GM18519 (cell line): Measurements from ENCODE around the gene SLC46A2.

Source experiments
- ATAC-seq: cut with Tn5 transposase; IDR thresholded peaks from one replicate; pipeline ENCODE4 v1.9.1; 2021; ENCODE audit warnings: mild to moderate bottlenecking, moderate library complexity; ENCODE audit not compliant: unreplicated experiment, low FRiP score

The SLC46A2 gene

DNA sequence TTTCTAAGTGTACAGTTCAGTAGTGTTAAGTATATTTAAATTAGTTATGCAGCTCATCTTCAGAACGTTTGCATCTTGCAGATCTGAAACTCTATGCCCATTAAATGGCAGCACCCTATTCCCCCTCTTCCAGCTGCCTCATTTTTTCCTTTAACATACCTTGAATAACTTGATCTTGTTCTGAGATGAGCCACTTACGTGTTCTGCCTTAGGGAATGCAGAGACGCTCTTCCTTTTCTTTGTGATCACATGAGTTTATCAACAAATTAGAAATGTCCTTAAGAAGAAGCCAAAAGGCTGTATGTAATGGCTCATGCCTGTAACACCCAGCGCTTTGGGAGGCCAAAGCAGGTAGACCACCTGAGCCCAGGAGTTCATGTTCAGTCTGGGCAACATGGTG lies 57.6 kb downstream of the SLC46A2 start:
- ATAC-seq = no peak

DNA sequence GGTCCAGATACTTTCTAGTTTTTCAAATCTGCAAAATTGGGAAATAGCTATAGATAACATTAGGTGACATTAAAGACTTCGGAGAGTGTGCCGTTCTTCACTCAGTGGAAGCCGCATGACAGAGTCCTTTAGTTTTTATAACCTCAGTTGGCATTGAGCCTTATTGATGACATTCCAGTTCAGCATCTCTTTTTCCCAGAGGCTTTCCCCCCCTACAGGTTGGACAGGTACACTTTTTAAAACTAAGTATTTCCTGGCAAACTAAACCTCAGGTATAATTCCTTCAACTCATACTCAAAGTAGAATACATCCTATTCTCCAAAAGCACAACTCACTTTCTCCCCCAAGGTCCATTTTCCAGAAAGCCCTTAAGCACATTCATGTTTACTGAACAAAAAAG lies 58.7 kb downstream of the SLC46A2 start:
- ATAC-seq = no peak

DNA sequence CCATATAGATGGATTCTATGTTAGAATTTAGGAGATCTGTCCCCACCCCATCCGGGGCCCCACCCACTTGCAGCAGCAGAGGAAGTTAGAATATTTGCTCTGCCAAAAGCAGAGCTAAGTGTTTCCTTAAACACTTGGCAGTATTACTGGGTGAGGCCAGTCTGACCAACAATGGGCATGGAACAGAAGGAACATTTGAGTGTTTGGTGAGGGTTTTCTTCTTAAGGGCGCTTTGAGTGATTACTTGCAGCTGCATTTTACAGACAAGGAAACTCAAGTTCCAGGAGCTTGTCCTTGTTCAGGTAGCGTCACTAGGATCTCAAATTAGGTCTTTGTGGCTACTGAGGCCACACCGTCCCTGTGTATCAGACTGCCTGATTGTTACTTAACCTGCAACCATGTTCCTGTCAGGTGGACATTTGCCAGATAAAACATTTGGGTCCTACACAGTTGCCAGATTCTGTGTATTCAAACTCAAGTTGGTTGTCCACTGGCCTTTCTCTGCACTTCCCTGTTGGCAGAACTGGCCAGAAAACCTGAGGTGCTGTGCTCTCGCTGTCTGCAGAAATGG lies 59.3 kb downstream of the SLC46A2 start:
- no peak for ATAC-seq
